HCT116 (cell line): ENCODE data around the gene TNIP1. TPM values are rescaled to one million over a fixed set of nuclear protein-coding genes. Genes with fewer than 3 reads are reported as not detected.

Experiments used
- ATAC-seq: fragments of 200-7000 bp; cut with Tn5 transposase; 2 replicates; pipeline ENCODE4 v1.9.1; 2020; ENCODE audit warnings: mild to moderate bottlenecking, moderate library complexity
- BruUV-seq: library from RNA; stranded (reverse); fragments of 400-500 nt; replicated peaks from 2 replicates; lab custom pipeline; 2021; lab: Mats Ljungman, UMichigan
- CTCF ChIA-PET: fragments of 300-600 bp; sonication (Branson Sonifier 250); formaldehyde crosslinking; loops from one replicate; lab custom pipeline; 2021; ENCODE audit warnings: antibody characterized with exemption; lab: Charles Lee
- POLR2A ChIA-PET: fragments of 300-600, 350-600 bp; sonication (Branson Sonifier 250); formaldehyde crosslinking; loops from one replicate; lab custom pipeline; 2021; ENCODE audit warnings: antibody characterized with exemption; lab: Charles Lee
- RAD21 ChIA-PET, 2 experiments: fragments of 300-600 bp; sonication (Branson Sonifier 250); formaldehyde crosslinking; loops; one replicate each; lab custom pipeline; 2023; ENCODE audit warnings: low total read pairs in 2 of 2; ENCODE audit not compliant: uncharacterized antibody in 2 of 2, unreplicated experiment in 2 of 2, low non-redundant PET in 1 of 2; lab: Charles Lee
- DNase-seq: peaks from one replicate; pipeline ENCODE4 v3.0.0-alpha.2; 2010; ENCODE audit warnings: low read depth, low spot score
- H2AFZ ChIP-seq: fragments of 200-600 bp; shearing (Covaris generic), sonication (generic); 2 replicates; pipeline ENCODE4 v1.6.1; 2017; ENCODE audit warnings: low read depth, mixed run types, mixed read lengths, antibody characterized with exemption, low read length; ENCODE audit not compliant: poor library complexity, severe bottlenecking
- H3K27ac ChIP-seq: 2 replicates; pipeline ENCODE4 v1.5.1; 2012; ENCODE audit warnings: low read depth, low read length
- H3K27me3 ChIP-seq: fragments of 200-600 bp; sonication (generic); 2 replicates; pipeline ENCODE4 v1.6.1; 2016; ENCODE audit warnings: mixed run types, low read length, mixed read lengths; ENCODE audit not compliant: insufficient read depth
- H3K36me3 ChIP-seq, 2 experiments: fragments of 200-500 bp in 1 of 2; fragments of 200-600 bp in 1 of 2; sonication (Bioruptor generic) in 1 of 2; sonication (generic) in 1 of 2; 2 replicates each; pipeline versions ENCODE4 v1.5.1 to v1.6.1; 2014 to 2016; ENCODE audit warnings: low read length in 2 of 2, inconsistent platforms in 1 of 2, mixed read lengths in 1 of 2, mixed run types in 1 of 2; ENCODE audit not compliant: insufficient read depth in 2 of 2, control insufficient read depth in 1 of 2
- H3K4me1 ChIP-seq, 2 experiments: fragments of 200-600 bp in 1 of 2; sonication (generic) in 1 of 2; 2 replicates each; pipeline versions ENCODE4 v1.5.1 to v1.6.1; 2012 to 2017; ENCODE audit warnings: low read length in 2 of 2, inconsistent platforms in 1 of 2, mild to moderate bottlenecking in 1 of 2, mixed read lengths in 1 of 2, mixed run types in 1 of 2, moderate library complexity in 1 of 2; ENCODE audit not compliant: insufficient read depth in 2 of 2, control insufficient read depth in 1 of 2
- H3K4me2 ChIP-seq: fragments of 200-600 bp; sonication (generic); 2 replicates; pipeline ENCODE4 v1.6.1; 2017; ENCODE audit warnings: mixed run types, low read length, mixed read lengths
- H3K4me3 ChIP-seq, 2 experiments: fragments of 200-600 bp in 1 of 2; sonication (generic) in 1 of 2; replicated peaks in 1 of 2; 2 replicates each; pipeline ENCODE4 v1.5.1; 2011 to 2016; ENCODE audit warnings: low read length in 2 of 2, control low read depth in 1 of 2, low read depth in 1 of 2, mild to moderate bottlenecking in 1 of 2, mixed read lengths in 1 of 2, mixed run types in 1 of 2
- H3K79me2 ChIP-seq: fragments of 200-600 bp; sonication (generic); 2 replicates; pipeline ENCODE4 v1.6.1; 2017; ENCODE audit warnings: mild to moderate bottlenecking, mixed run types, low read length, moderate library complexity, mixed read lengths; ENCODE audit not compliant: insufficient read depth
- H3K9ac ChIP-seq: fragments of 200-600 bp; sonication (generic); 2 replicates; pipeline ENCODE4 v1.6.1; 2016; ENCODE audit warnings: low read length, mixed read lengths
- H3K9me2 ChIP-seq: fragments of 200-600 bp; sonication (generic), shearing (Covaris generic); 2 replicates; pipeline ENCODE4 v1.6.1; 2017; ENCODE audit warnings: mixed run types, mild to moderate bottlenecking, moderate library complexity; ENCODE audit not compliant: insufficient read depth
- H3K9me3 ChIP-seq, 2 experiments: fragments of 200-500 bp in 1 of 2; fragments of 200-600 bp in 1 of 2; sonication (Bioruptor generic) in 1 of 2; sonication (generic) in 1 of 2; 2 replicates each; pipeline ENCODE4 v1.6.1; 2014 to 2017; ENCODE audit warnings: low read length in 2 of 2, mixed read lengths in 2 of 2, inconsistent platforms in 1 of 2, low read depth in 1 of 2, mild to moderate bottlenecking in 1 of 2, mixed run types in 1 of 2, moderate library complexity in 1 of 2; ENCODE audit not compliant: control insufficient read depth in 1 of 2, insufficient read depth in 1 of 2
- H4K20me1 ChIP-seq: fragments of 200-600 bp; sonication (generic), shearing (Covaris generic); 2 replicates; pipeline ENCODE4 v1.6.1; 2017; ENCODE audit warnings: mixed run types, mild to moderate bottlenecking, moderate library complexity; ENCODE audit not compliant: insufficient read depth
- CEBPB ChIP-seq: IDR thresholded peaks from 2 replicates; pipeline ENCODE4 v1.6.1; 2012; ENCODE audit warnings: low read depth
- RAD21 ChIP-seq: IDR thresholded peaks from 2 replicates; pipeline ENCODE4 v1.6.1; 2012; ENCODE audit warnings: low read depth, mild to moderate bottlenecking
- REST ChIP-seq: IDR thresholded peaks from 2 replicates; pipeline ENCODE4 v1.6.1; 2012; ENCODE audit warnings: low read depth
- SRF ChIP-seq: IDR thresholded peaks from 2 replicates; pipeline ENCODE4 v1.6.1; 2012; ENCODE audit warnings: low read depth
- TCF7L2 ChIP-seq: IDR thresholded peaks from 2 replicates; pipeline ENCODE4 v1.7.0; 2011; ENCODE audit warnings: borderline replicate concordance, inconsistent platforms; ENCODE audit not compliant: insufficient read depth, insufficient read length; ENCODE audit errors: extremely low read depth
- YY1 ChIP-seq: IDR thresholded peaks from 2 replicates; pipeline ENCODE4 v1.6.1; 2011; ENCODE audit warnings: low read length, low read depth, moderate library complexity, mild to moderate bottlenecking; ENCODE audit not compliant: insufficient replicate concordance; ENCODE audit errors: extremely low read depth
- intact Hi-C: fragments of 100-400 bp; cut with micrococcal nuclease; formaldehyde crosslinking; loops from 2 replicates; pipeline ENCODE4 v1.10.0; 2022
- total RNA-seq: library from RNA; stranded (reverse); gene quantifications from one replicate; pipeline ENCODE4 v1.2.1, GENCODE V29; 2021; ENCODE audit not compliant: unreplicated experiment
- TF ChIP-seq, protein P1 (sequence below): IDR thresholded peaks from 2 replicates; pipeline ENCODE4 v1.6.1; 2012
- TF ChIP-seq, protein P2 (sequence below): IDR thresholded peaks from 2 replicates; pipeline ENCODE4 v1.6.1; 2012
- TF ChIP-seq, protein P3 (sequence below): IDR thresholded peaks from 2 replicates; pipeline ENCODE4 v1.6.1; 2011; ENCODE audit warnings: mild to moderate bottlenecking, low read length, moderate library complexity; ENCODE audit not compliant: insufficient replicate concordance; ENCODE audit errors: extremely low read depth

TNIP1 gene
- total RNA-seq, 1 experiment from 2014 or later = 46.0 TPM

DNA sequence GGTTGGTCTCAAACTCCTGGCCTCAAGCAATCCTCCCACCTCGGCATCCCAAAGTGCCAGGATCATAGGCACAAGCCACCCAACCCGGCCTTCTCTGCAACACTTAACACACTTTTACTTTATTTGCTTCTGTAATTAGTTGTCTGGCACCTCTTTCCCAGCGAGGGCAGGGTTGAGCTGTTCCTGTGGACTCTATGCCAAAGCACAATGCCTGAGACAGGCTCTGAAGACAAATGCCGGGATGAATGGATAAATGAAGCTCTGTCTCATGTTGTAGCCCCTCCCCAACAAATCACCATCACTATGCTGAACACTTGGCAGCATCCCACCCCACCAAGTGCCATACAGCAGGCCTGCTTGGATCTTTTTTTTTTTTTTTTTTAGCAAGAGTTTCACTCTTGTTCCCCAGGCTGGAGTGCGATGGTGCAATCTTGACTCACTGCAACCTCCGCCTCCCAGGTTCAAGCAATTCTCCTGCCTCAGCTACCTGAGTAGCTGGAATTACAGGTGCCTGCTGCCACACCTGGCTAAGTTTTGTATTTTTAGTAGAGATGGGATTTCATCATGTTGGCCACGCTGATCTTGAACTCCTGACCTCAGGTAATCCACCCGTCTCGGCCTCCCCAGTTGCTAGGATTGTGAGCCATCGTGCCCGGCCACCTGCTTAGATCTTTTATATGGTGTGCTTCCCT lies 39.1 kb downstream of the TNIP1 start:
- intact Hi-C loops = loop anchor here (10.0 kb wide), 1 partner anchor 587 kb away; no protein-coding TSS in a partner anchor
- H3K27ac ChIP-seq = no peak overlapping the region
- POLR2A ChIA-PET = no interaction called here

More for the DNA sequence above, 39.1 kb downstream of the TNIP1 start:
- Histone ChIP-seq H4K20me1 (no peaks in the 10 kb centered on the region), H3K27me3 (no peaks in the 10 kb centered on the region), H3K4me3 (no peak overlapping the region), H2AFZ (no peak overlapping the region), H3K9me2 (no peaks in the 10 kb centered on the region), H3K4me1 (peaks cover 4 to 55% of the 10 kb centered on the region in 2 experiments; a peak in 3 of 4 replicates), H3K79me2 (no peaks in the 10 kb centered on the region), H3K9me3 (no peaks in the 10 kb centered on the region), H3K9ac (no peak overlapping the region), H3K36me3 (peaks cover 6 to 11% of the 10 kb centered on the region in 2 experiments; a peak in 3 of 4 replicates)
- no peak for DNase-seq
- no peak for ATAC-seq
- CTCF ChIA-PET = interaction anchor here (1.2 to 3.6 kb wide), 3 partner anchors 10 to 85 kb away, joined by 3 to 12 read pairs (median 7); no protein-coding TSS in a partner anchor
- BruUV-seq = no TSS peak
- RAD21 ChIA-PET = no interaction called here
- TF ChIP-seq, protein P1, sequence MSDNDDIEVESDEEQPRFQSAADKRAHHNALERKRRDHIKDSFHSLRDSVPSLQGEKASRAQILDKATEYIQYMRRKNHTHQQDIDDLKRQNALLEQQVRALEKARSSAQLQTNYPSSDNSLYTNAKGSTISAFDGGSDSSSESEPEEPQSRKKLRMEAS = no peak
- TF ChIP-seq TCF7L2 = no peak
- TF ChIP-seq, protein P2, sequence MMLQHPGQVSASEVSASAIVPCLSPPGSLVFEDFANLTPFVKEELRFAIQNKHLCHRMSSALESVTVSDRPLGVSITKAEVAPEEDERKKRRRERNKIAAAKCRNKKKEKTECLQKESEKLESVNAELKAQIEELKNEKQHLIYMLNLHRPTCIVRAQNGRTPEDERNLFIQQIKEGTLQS = no peak
- TF ChIP-seq CEBPB = peak; percentile 51
- TF ChIP-seq SRF = no peak
- no peak for TF ChIP-seq REST
- TF ChIP-seq, protein P3, sequence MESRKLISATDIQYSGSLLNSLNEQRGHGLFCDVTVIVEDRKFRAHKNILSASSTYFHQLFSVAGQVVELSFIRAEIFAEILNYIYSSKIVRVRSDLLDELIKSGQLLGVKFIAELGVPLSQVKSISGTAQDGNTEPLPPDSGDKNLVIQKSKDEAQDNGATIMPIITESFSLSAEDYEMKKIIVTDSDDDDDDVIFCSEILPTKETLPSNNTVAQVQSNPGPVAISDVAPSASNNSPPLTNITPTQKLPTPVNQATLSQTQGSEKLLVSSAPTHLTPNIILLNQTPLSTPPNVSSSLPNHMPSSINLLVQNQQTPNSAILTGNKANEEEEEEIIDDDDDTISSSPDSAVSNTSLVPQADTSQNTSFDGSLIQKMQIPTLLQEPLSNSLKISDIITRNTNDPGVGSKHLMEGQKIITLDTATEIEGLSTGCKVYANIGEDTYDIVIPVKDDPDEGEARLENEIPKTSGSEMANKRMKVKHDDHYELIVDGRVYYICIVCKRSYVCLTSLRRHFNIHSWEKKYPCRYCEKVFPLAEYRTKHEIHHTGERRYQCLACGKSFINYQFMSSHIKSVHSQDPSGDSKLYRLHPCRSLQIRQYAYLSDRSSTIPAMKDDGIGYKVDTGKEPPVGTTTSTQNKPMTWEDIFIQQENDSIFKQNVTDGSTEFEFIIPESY = no peak
- TF ChIP-seq YY1 = no peak
- no peak for TF ChIP-seq RAD21
- TF ChIP-seq, all 23 proteins: peak for 1
- H3K4me2 ChIP-seq = peak overlapping the region; percentile 14; the same call in 1 of the 2 replicates
